HG02970 (cell line): ENCODE measurements around the gene DSCAML1.

Source experiments
- ATAC-seq: cut with Tn5 transposase; IDR thresholded peaks from one replicate; pipeline ENCODE4 v1.9.1; 2021; ENCODE audit warnings: mild to moderate bottlenecking, moderate library complexity, moderate number of reproducible peaks; ENCODE audit not compliant: unreplicated experiment, low FRiP score

DSCAML1 gene

DNA sequence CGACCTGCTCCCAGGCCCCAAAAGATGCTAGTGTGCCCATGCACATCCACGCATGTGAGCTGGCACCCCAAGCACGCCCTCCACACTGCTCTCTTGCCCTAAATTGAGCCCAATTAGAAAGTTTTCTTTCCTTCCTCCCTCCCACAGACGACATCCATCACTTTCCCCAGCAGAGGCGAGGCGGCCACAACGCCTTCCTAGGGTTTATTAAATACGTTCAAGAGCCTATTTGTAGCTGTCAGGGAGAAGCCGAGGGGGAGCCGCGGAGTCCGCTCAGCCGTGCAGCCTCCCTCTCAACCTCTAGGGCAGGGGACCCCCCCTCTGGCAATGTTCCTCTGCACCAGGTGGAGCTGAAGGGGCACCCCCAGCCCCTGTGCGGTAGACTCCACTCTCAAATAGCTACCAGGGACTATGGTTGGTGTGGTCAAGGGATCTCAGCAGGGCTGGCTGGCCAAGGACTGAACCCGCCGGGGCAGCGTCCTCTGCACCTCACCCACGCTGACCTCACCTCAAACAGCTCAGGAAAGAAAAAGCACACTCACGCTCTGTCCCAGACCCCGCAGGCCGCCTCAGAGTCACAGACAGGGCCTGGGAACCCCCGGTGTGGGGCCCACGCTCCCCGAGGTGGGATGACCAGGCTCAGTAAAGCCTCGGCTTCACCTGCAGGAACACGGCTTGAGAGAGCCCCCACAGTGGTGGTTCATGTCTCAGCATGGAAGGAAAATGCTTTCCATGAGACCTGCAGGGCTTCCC is 152.4 kb downstream of the DSCAML1 start:
- no peak for ATAC-seq

DNA sequence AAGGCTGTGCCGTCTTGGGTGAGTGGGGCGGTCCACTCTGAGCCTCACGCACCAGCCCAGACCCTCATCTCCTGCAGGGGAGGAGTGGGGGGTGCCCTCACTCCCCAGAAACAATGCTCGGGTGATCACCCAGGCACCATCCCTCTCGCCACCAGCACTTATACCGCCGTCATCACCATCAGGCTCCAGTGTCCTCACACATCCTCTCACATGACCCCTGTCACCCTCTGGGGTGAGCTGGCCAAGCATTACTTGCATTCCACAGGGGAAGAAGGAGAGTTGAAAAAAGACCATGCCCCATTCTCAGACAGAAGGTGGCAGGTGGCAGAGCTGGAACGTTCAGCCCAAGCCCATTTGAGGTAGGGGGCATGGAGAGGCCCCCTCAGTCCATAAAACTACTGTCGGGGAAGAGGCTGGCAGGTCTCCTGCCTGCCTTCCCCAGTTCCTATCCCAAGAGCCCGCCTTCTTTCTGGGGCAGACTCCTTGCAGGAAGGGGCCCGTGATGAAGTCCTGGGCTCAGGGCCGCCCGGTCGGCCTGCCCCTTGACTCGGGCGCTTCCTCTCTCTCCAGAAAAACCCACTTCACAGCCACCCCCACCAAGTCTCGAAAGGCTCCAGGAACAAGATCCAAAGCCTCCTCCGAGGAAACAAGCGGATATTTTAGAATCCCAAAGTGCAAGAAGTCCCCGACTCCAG is 153.3 kb downstream of the DSCAML1 start:
- no peak for ATAC-seq

DNA sequence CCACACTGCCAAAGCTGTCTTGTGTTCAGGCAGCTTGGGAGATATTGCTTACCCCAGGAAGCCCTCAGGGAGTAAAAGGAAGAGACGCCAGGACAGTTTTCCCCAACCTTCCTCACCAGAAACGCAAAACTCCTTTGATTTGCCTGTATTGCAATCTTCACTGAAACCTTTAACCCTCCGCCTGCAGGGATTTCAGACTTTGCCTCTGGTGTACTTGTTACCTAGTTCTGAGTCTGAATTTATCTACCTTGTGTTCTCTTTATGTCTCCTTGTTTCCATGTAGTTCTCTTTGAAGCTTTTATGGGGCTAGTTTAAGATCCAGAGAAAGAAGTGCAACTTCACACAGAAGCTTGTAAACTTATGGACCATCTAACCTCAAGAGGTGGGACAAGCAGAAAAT is 154.2 kb downstream of the DSCAML1 start:
- no peak for ATAC-seq

DNA sequence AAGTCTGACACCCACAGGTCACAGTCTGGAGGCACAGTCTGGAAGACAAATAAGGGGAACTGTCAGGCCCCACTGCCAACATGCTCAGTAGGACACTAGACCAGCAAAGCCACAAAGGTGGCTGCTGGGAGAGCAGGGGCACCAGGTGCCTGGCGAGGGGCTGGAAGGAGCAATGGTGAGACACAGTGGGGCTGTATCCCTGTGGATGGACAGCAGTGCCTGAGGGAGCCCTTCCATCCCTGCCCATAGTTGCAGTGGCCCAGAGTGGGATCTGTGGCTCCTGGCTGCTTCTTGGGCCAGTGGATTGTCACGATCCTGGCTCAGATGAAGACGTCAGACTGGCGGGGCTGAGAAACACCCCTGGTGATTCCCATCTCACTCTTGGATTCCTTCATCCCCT is 154.6 kb downstream of the DSCAML1 start:
- ATAC-seq: no peak

DNA sequence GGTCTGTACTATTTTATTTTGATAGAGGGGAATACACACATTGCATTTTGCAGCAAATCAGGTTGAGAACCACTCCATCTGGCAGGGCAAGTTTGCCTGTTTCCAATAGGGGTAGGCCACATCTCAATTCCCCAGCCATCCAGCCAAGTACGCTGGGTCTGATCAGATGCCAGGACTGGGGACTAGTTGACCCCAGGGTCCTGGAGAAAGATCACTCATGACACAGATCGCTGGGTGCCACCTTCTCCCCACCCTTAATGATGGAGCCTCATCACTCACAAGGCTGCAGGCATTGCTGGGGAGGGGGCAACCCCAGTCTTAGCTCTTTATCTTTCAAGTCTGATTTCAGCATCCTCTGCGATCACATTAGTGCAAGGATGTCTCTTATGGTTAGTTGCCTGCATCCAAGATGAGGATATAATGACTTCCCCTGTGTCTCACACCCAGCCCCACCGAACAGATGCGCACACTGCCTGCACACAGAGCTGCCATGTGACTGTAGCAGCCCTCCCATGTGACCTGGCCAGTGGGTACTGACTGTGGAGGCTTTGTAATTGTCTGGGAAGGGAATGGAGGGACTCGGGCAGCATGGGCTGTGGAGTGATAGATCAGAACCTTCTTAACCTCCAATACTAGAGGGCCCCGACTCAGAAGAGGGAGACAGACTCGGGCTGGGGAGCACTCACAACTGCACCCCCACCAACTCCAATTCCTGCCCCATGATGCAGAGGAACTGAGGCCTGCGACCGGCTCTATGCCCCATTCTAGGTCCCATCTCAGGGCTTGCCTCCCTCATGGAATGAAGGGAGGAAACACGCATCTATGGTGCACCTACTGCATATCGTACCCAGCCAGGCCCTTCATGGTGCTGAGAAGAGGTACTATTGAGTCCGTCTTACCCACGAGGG is 155.8 kb downstream of the DSCAML1 start:
- ATAC-seq: no peak

DNA sequence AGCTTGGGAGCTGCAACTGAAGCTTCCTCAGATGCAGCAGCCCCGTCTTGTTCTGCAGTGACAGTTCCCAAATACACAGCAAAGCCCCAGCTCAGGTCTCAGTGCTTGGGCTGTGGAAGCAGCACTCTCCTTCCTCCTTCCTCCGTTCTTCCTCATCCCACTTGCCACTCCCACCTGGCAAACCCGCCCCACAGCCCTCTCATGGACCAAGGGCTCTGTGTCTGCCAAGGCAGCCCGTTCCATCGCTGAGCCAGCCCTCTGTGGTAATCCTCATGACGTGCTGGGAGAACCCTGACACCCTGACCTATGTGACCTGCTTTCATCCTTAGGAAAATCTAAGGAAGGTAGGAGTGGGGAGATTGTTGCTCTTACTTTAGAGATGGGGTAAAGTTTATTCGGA is 157.0 kb downstream of the DSCAML1 start:
- ATAC-seq: no peak

DNA sequence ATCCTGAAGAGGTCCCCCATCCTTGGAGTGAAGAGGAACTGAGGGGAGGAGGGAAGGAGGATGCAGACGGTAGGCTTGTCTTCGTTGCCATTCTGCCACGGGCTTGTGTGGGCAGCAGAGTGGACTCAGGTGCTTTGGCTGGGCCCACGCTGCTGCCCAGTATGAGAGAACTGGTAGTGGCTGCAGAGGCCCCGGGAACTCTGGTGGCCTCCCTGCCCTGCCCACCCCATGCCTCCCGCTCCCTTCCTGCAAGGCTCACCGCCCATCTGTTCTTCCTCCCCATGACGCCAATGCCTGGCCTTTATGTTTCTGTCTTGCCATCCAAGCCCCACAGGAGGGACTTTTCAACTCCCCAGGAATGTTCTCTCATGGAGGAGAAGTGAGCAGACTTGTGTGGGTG is 157.4 kb downstream of the DSCAML1 start:
- ATAC-seq: no peak

DNA sequence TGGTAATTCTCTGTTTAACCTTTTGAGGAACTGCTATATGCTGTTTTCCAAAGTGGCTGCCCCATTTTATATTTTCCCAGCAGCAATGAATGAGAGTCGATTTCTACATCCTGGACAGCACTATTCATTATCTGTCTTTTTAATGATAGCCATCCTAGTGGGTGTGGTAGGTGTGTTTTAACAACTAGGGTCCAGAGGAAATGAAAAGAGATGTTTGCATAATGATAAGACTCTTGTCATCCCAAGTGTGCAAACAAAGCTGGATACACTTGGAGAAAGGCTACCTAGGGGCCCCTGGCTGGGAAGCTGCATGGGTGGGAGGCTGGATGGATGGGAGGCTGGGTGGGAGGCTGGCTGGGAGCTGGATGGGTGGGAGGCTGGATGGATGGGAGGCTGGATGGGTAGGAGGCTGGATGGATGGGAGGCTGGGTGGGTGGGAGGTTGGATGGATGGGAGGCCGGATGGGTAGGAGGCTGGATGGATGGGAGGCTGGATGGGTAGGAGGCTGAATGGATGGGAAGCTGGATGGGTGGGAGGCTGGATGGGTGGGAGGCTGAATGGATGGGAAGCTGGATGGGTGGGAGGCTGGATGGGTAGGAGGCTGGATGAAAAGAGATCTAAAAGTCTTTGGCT is 158.0 kb downstream of the DSCAML1 start:
- no peak for ATAC-seq

DNA sequence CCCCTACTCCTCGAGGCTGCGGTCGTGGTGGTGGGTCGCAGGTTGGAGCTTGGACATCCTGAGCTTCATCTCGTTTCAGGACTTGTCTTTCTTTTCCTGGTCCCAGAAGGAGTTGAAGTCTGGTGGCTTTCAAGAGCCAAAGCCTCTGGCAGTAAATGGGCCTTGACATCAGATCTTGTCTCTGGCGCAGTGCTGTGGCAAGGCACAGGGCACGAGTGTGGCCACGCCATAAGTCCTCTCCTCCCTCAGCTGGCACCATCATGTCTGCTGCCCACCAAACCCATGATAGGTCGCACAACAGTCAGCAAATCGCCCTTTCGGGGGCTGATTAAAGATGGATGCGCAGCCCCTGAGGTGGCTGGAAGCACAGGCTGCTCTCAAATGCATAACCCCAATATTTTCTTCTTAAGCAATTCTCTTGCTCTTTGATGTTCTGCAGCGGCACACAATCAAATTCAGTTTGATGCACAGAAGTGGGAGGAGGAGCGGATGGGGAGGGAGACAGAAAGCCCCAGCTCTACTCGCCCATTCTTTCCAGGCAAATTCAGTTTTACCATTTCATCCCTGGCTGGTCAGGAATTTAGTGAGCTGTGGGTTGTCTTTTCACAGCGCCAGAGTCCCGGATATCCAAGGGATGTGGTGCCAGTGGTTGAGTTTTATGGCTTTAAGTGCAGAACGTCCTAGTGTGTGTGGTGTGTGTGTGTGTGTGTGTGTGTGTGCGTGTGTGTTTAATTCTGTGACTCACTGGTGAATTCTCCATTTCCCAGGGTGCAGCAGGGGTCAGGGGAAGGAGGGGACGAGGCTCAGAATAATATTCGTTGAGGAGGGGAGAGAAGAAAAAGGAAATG is 162.0 kb downstream of the DSCAML1 start:
- ATAC-seq: no peak

DNA sequence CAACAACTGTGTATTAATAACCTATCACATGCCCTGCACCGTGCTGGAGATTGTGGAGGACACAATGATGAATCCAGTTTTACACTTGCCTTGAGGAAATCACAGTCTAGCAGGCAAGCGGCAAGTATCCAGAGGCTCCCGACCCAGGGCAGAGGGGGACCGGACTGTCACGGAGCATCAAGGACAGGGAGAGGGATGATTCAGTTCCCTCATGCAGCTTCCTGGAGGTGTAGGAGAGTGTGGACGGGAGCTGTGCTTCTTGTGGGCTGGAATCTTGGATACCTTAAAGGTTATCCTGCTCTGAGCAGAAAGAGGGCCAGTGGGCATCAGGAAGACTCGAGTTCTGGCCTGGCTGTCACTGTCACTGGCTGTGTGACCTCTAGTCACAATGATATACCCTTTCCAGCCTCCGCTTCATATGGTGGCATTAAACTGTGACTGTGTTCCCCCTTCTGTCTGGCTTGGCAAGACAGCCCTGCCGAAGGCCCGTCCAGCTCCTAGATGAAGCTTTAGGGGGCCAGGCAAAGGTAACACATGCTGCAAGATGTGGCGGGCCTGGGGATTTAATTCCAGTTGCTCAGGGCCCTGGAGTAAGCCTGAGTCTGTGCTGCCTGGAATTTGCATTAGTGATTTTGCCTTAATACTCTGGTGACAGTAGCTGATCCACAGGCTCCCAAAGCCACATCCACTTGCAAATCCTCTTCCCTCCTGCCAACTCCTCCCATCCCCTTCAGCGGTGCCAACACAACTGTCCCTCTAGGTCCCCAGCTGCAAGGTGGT is 162.8 kb downstream of the DSCAML1 start:
- ATAC-seq: no peak

DNA sequence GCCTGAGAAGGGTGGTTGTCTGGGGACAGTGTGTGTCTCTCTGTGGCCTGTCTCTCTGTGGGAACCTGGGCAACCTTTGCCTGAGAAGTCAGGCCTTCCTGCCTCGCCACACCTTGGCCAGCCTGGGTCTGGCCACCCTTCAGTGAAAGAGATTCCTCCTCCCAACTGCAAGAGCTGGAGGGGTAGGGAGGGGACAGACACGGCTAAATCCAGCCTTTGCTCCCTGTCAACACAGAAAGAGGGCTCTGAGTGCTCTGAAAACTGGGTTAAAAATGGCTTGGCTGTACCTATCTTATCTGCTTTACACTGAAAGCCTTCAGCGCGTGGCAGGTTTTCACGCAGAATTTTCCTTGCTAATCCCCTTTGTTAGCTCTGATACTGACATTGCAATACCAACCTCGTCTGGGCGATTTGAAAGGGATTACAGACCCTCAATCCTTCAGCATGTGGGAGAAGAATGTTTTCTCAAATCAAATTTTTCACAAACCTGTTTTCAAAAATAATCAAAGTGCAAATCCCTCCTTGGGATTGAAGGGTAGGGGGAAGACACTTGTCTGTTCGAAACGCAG is 163.7 kb downstream of the DSCAML1 start:
- ATAC-seq: no peak

DNA sequence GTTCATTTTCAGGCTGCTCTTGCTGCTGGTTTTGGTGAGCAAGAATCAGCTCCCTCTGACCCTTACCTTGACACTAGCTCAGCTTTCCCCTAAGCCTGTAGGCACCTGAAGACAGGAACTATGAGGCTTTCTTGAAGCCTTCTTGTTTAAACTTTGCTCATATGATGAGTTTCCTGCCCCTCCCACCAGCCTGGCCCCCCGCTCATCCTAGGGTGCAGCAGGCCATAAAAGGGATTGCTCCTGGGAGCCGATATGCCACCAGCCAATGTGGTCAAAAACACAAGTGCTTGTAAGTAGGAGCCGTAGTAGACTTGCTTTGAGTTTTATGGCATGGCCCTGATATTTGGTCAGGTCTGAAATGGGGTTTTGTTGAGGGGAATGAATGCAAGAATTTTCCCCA is 164.7 kb downstream of the DSCAML1 start:
- ATAC-seq: no peak

DNA sequence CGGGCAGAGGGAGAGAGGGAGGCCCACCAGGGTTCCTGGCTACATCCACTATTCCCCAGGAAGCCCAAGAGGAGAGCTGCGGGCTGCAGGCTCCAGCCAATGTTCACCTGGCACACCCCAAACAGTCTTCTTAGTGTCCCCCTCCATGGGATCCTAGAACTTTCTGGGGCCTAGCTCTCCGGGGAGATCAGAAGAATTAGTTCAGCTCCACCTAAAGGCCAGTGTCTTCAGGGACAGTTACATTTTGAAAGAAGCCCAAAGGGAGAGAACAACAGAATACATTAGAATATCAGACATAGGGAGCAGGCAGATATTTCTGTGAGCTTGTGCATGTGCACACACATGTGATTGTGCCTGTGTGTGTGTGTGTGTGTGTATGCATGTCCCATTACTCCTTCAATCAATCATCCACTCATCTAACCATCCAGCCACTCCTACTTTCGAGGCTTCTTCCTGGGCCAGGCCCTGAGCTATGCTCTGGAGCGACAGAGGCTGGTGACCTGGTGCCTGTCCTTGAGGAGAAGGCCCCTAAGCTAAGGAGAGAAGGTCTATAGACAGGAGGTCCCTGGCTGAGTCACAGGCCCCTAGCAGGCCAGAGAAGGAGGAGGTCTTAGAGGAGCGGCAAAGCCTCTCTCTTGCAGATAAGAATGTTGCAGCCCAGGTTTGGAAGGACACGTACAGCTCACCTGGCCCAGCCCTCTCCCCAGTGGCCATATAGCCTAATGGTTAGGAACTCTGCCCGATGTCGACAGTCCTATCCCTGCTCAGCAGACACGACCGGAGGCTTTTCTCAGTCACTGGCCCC is 165.5 kb downstream of the DSCAML1 start:
- no peak for ATAC-seq

DNA sequence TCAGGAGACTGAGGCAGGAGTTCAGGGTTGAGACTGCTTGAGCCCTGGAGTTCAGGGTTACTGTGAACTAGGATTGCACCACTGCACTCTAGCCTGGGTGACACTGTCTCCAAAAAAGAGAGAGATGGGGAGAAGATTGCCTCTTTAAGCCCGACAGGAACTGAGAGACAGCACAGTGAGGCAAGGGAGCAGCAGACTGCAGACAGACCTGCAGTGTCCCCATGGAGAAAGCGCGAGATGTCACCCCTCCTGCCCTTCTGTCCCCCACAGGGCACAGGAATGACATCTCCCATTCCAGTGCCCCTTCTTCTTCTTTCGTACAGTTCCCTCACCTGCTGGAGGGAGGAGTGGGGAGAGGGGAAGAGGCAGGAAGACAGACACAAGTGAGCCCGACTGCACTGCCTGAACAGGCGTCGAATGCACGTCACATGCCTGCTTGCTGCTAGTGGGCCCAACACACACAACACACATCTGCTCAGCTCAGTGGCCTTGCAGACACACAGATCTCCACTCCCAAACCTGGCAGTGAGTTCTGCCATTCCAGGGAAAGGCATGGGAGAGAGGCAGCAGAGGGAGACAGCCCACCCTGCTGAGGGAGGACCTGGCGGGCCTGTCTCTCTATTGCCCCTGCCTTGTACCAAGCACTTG is 167.0 kb downstream of the DSCAML1 start:
- ATAC-seq: no peak

DNA sequence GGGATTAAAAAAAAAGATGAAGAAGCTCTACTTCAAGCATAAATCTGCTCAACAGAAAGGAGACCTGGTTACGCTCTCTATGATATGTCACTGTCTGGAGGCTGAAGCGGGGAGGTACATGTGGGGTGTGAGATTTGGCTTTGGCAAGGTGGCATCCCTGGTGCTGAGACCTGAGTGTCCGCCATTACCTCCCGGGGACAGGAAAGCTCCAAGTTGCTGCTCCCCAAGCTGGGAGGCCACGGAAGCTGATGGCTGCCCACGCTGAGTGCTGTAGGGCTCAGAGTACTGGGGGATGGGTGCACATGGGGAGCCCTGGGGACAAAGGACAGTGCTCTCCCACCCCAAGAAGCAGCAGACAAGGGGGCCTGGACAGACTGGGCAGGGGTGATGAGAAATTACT is 167.9 kb downstream of the DSCAML1 start:
- ATAC-seq: no peak

DNA sequence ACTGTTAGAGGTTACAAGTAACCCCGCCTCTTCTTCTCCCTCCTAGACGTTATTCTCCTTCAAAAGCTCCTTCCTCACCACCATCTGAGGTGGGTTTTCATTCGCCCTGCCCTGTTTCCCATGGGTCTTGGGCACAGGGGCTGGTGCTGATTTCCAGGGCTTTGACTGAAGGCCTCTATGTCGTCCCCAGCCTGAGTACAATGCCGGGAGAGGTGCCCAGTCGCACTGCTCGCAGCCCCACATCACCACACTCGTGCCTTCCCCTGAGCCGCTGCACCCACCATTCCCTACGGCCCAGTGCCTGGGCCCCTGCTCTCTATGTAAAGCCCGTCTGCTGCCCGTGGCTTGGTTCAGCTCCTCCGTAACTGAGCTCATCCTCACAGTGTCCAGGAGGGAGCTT is 169.8 kb downstream of the DSCAML1 start:
- no peak for ATAC-seq

DNA sequence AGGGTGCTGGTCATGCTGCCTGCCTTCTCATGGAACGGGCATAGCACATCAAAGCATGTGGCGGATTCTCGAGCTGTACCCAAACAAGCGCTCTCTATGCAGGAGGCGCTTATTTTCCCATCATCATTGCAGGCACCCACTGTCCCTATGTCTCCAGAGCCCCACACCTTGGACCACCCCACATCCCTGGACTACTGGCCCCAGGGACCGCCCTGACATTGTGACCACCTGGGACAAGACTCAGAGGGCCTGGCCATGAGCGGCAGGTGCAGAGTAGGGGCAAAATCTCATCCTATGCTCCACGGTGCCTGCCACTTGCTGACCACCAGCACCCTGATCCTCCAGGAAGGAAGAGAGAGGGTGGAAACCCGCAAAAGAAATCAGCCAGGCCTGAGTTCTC is 170.4 kb downstream of the DSCAML1 start:
- no peak for ATAC-seq
